DND-41 (cell line): Measurements from ENCODE around the gene MAN2B2.

Source experiments
- ATAC-seq: fragments of 200-7000 bp; cut with Tn5 transposase; 3 replicates; pipeline ENCODE4 v1.9.1; 2021; ENCODE audit warnings: low read depth; ENCODE audit not compliant: insufficient read depth
- DNase-seq: peaks from one replicate; pipeline ENCODE4 v3.0.0-alpha.2; 2020
- H2AFZ ChIP-seq: 2 replicates; pipeline ENCODE4 v1.6.0; 2012; ENCODE audit warnings: low read depth, low read length
- H3K27ac ChIP-seq: 2 replicates; pipeline ENCODE4 v1.5.1; 2012; ENCODE audit warnings: low read length, inconsistent platforms
- H3K27me3 ChIP-seq: fragments of 200-600 bp; sonication (generic); 2 replicates; pipeline ENCODE4 v1.6.0; 2012; ENCODE audit warnings: low read length, mild to moderate bottlenecking, inconsistent platforms; ENCODE audit not compliant: insufficient read depth, poor library complexity
- H3K36me3 ChIP-seq: 2 replicates; pipeline ENCODE4 v1.5.1; 2012; ENCODE audit warnings: low read length, inconsistent platforms; ENCODE audit not compliant: insufficient read depth
- H3K4me1 ChIP-seq: 2 replicates; pipeline ENCODE4 v1.5.1; 2012; ENCODE audit warnings: mild to moderate bottlenecking, low read length; ENCODE audit not compliant: insufficient read depth
- H3K4me2 ChIP-seq: 2 replicates; pipeline ENCODE4 v1.6.0; 2012; ENCODE audit warnings: mild to moderate bottlenecking, moderate library complexity, low read length, inconsistent platforms; ENCODE audit not compliant: insufficient read depth
- H3K4me3 ChIP-seq, 2 experiments: fragments of 200-600 bp in 1 of 2; shearing (Covaris generic) in 1 of 2; 2 replicates each; pipeline ENCODE4 v1.5.1; 2012 to 2016; ENCODE audit warnings: inconsistent platforms in 2 of 2, low read length in 2 of 2, mild to moderate bottlenecking in 2 of 2, low read depth in 1 of 2, moderate library complexity in 1 of 2
- H3K79me2 ChIP-seq: 2 replicates; pipeline ENCODE4 v1.6.0; 2012; ENCODE audit warnings: low read length, inconsistent platforms; ENCODE audit not compliant: insufficient read depth
- H3K9ac ChIP-seq: 2 replicates; pipeline ENCODE4 v1.6.0; 2012; ENCODE audit warnings: low read depth, mild to moderate bottlenecking, inconsistent platforms, low read length, moderate library complexity
- H3K9me3 ChIP-seq: 2 replicates; pipeline ENCODE4 v1.5.1; 2012; ENCODE audit warnings: low read length, moderate library complexity, mild to moderate bottlenecking, inconsistent platforms; ENCODE audit not compliant: insufficient read depth, severe bottlenecking
- H4K20me1 ChIP-seq: 2 replicates; pipeline ENCODE4 v1.6.0; 2012; ENCODE audit warnings: low read length; ENCODE audit not compliant: insufficient read depth
- CTCF ChIP-seq: IDR thresholded peaks from 2 replicates; pipeline ENCODE4 v1.5.1; 2012; ENCODE audit warnings: borderline replicate concordance, low read length, moderate library complexity, mild to moderate bottlenecking; ENCODE audit not compliant: poor library complexity, severe bottlenecking; ENCODE audit errors: extremely low read depth
- EZH2 ChIP-seq: IDR thresholded peaks from 3 replicates; pipeline ENCODE4 v1.6.1; 2012; ENCODE audit warnings: borderline replicate concordance, low read depth, mild to moderate bottlenecking, moderate library complexity, low read length, inconsistent platforms; ENCODE audit not compliant: severe bottlenecking

Gene MAN2B2

DNA sequence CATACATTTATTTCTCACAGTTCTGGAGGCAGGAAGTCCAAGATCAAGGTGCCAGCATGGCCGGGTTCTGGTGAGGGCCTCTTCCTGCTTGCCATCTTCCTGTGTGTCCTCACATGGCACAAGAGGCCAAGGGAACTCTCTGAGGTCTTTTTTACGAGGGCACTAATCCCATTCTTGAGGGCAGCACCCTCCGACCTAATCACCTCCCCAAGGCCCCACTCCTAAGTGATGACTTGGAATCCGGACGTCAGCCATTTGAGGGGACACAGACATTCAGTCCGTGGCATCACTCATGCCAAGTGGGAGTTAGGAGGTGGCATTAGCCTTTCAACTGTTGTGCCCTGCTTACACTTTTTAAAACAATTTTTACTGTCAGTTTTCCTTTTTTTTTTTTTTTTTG lies 27.3 kb downstream of the MAN2B2 start:
- Histone ChIP-seq H3K4me1 (no peaks in the 10 kb centered on the region), H3K27ac (no peak overlapping the region), H3K79me2 (no peaks in the 10 kb centered on the region), H3K36me3 (peaks cover 69% of the 10 kb centered on the region), H3K9me3 (peaks cover 6% of the 10 kb centered on the region), H2AFZ (no peak overlapping the region), H4K20me1 (no peaks in the 10 kb centered on the region), H3K27me3 (no peaks in the 10 kb centered on the region), H3K4me2 (no peak overlapping the region), H3K9ac (no peak overlapping the region), H3K4me3 (no peak overlapping the region)
- no peak for TF ChIP-seq EZH2
- no peak for TF ChIP-seq CTCF
- DNase-seq: no peak
- no peak for ATAC-seq

DNA sequence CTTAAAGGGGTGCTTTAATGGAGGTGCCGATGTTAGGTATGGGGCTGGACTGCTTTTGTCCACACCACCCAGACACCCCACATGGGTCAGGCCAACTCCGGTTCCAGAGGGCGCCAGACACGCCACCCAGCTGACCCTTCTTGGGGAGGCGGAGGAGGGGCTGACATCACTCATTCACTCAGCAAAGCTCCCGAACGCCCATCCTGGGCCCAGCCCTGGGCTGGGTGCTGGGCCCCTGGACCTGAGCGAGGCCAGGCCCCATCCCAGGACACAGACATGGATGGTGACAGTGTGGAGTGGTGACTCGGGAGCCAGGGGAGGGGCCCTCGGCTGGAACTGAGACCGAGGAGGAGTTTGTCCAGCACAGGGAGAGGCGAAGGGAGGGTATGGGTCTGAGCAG lies 28.1 kb downstream of the MAN2B2 start:
- Histone ChIP-seq H3K9me3 (peaks cover 6% of the 10 kb centered on the region), H4K20me1 (no peaks in the 10 kb centered on the region), H3K9ac (no peak overlapping the region), H3K36me3 (peaks cover 70% of the 10 kb centered on the region), H3K4me2 (no peak overlapping the region), H3K4me1 (no peaks in the 10 kb centered on the region), H2AFZ (no peak overlapping the region), H3K79me2 (no peaks in the 10 kb centered on the region), H3K27ac (no peak overlapping the region), H3K4me3 (no peak overlapping the region), H3K27me3 (no peaks in the 10 kb centered on the region)
- no peak for ATAC-seq
- TF ChIP-seq EZH2 (no peak), CTCF (no peak)
- no peak for DNase-seq

DNA sequence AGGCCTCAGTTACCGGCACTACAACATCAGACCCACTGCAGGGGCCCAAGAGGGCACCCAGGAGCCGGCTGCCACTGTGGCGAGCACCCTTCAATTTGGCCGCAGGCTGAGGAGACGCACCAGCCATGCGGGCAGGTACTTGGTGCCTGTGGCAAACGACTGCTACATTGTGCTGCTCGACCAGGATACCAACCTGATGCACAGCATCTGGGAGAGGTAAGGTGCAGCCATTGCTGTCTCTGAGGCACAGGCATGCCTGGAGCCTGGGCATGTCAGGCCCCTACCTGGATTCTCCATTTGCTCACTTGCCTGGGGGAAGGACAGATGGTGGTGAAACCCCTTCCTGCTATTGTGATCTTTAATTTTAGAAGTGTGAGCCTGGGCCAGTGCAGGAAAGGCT lies 30.1 kb downstream of the MAN2B2 start:
- no peak overlapping the region for H3K9ac ChIP-seq
- no peak for ATAC-seq
- no peak overlapping the region for H3K4me2 ChIP-seq
- no peak overlapping the region for H2AFZ ChIP-seq
- H3K36me3 ChIP-seq: peaks cover 81% of the 10 kb centered on the region
- no peaks in the 10 kb centered on the region for H4K20me1 ChIP-seq
- no peaks in the 10 kb centered on the region for H3K79me2 ChIP-seq
- no peaks in the 10 kb centered on the region for H3K27me3 ChIP-seq
- no peak for TF ChIP-seq CTCF
- no peaks in the 10 kb centered on the region for H3K4me1 ChIP-seq
- no peak overlapping the region for H3K4me3 ChIP-seq
- no peak for DNase-seq
- H3K9me3 ChIP-seq: peaks cover 6% of the 10 kb centered on the region
- no peak overlapping the region for H3K27ac ChIP-seq

DNA sequence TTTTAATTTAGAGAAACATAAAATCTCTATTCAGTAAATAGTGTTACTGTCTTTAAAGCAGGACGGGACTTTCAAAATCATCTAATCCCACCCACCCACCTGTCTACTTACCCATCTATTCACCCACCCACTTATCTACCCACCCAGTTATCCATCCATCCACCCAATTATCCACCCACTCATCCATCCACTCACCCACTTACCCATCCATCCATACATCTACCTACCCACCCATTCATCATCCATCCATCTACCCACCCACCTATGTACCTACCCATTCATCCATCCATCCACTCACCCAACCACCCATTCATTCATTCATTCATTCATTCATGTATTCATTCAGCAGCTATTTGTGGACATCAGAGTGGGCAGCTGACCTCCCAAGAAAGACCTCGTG lies 30.6 kb downstream of the MAN2B2 start:
- Histone ChIP-seq H3K9ac (no peak overlapping the region), H3K9me3 (peaks cover 6% of the 10 kb centered on the region), H4K20me1 (no peaks in the 10 kb centered on the region), H3K27ac (no peak overlapping the region), H3K36me3 (peaks cover 83% of the 10 kb centered on the region), H3K4me3 (no peak overlapping the region), H3K4me1 (no peaks in the 10 kb centered on the region), H3K4me2 (no peak overlapping the region), H2AFZ (no peak overlapping the region), H3K79me2 (no peaks in the 10 kb centered on the region), H3K27me3 (no peaks in the 10 kb centered on the region)
- ATAC-seq: no peak
- TF ChIP-seq EZH2 (no peak), CTCF (no peak)
- no peak for DNase-seq
